Astrocyte (in vitro differentiated cells and primary cell): Measurements from ENCODE around the gene ASB4. TPM values are rescaled to one million over a fixed set of nuclear protein-coding genes. Genes with fewer than 3 reads are reported as not detected.
A peak's percentile ranks its signal among the peaks of the same experiment; 100 is the strongest.

Experiments
- DNase-seq: peaks from one replicate; pipeline ENCODE4 v3.0.0-alpha.2; 2010; ENCODE audit warnings: low read depth
- FAIRE-seq: peaks from 2 replicates; lab custom pipeline; 2011; peaks lifted over from hg19 to GRCh38; lab: Jason Lieb, UNC
- H2AFZ ChIP-seq: 2 replicates; pipeline ENCODE4 v1.6.0; 2012; ENCODE audit warnings: low read depth, low read length, inconsistent platforms
- H3K27ac ChIP-seq: 2 replicates; pipeline ENCODE4 v1.5.1; 2011; ENCODE audit warnings: low read depth, low read length, inconsistent platforms
- H3K27me3 ChIP-seq: 2 replicates; pipeline ENCODE4 v1.6.0; 2011; ENCODE audit warnings: low read length, inconsistent platforms; ENCODE audit not compliant: insufficient read depth
- H3K36me3 ChIP-seq: 2 replicates; pipeline ENCODE4 v1.5.1; 2011; ENCODE audit warnings: low read length, inconsistent platforms; ENCODE audit not compliant: insufficient read depth
- H3K4me1 ChIP-seq: 2 replicates; pipeline ENCODE4 v1.5.1; 2011; ENCODE audit warnings: low read length, inconsistent platforms; ENCODE audit not compliant: insufficient read depth
- H3K4me2 ChIP-seq: 2 replicates; pipeline ENCODE4 v1.6.0; 2012; ENCODE audit warnings: low read length, inconsistent platforms
- H3K4me3 ChIP-seq: 2 replicates; pipeline ENCODE4 v1.5.1; 2011; ENCODE audit warnings: low read depth, mild to moderate bottlenecking, low read length, inconsistent platforms; ENCODE audit not compliant: insufficient read depth
- H3K79me2 ChIP-seq: 2 replicates; pipeline ENCODE4 v1.6.0; 2012; ENCODE audit warnings: mild to moderate bottlenecking, low read length, inconsistent platforms; ENCODE audit not compliant: insufficient read depth
- H3K9ac ChIP-seq: 2 replicates; pipeline ENCODE4 v1.6.0; 2012; ENCODE audit warnings: mild to moderate bottlenecking, low read length, inconsistent platforms
- H3K9me3 ChIP-seq: 2 replicates; pipeline ENCODE4 v1.5.1; 2012; ENCODE audit warnings: low read depth, mild to moderate bottlenecking, low read length, inconsistent platforms; ENCODE audit not compliant: insufficient read depth
- H4K20me1 ChIP-seq: 2 replicates; pipeline ENCODE4 v1.6.0; 2012; ENCODE audit warnings: low read length, inconsistent platforms; ENCODE audit not compliant: insufficient read depth
- H3K27ac Mint-ChIP-seq: one replicate; pipeline ENCODE4 v1.8.0; 2021; ENCODE audit warnings: mild to moderate bottlenecking, mixed read lengths; ENCODE audit not compliant: unreplicated experiment
- H3K27me3 Mint-ChIP-seq: one replicate; pipeline ENCODE4 v1.8.0; 2021; ENCODE audit warnings: low read depth, mixed read lengths; ENCODE audit not compliant: unreplicated experiment
- H3K36me3 Mint-ChIP-seq: one replicate; pipeline ENCODE4 v1.8.0; 2021; ENCODE audit warnings: low read depth, mixed read lengths; ENCODE audit not compliant: unreplicated experiment
- H3K4me1 Mint-ChIP-seq: one replicate; pipeline ENCODE4 v1.8.0; 2021; ENCODE audit warnings: low read depth, mixed read lengths; ENCODE audit not compliant: unreplicated experiment
- H3K4me3 Mint-ChIP-seq: one replicate; pipeline ENCODE4 v1.8.0; 2021; ENCODE audit warnings: mild to moderate bottlenecking, moderate library complexity, mixed read lengths; ENCODE audit not compliant: unreplicated experiment
- H3K9me3 Mint-ChIP-seq: one replicate; pipeline ENCODE4 v1.8.0; 2021; ENCODE audit warnings: mild to moderate bottlenecking, mixed read lengths; ENCODE audit not compliant: unreplicated experiment
- EZH2 ChIP-seq: IDR thresholded peaks from 2 replicates; pipeline ENCODE4 v1.6.1; 2012; ENCODE audit warnings: mild to moderate bottlenecking, low read length, inconsistent platforms; ENCODE audit not compliant: insufficient read depth
- total RNA-seq: library from RNA; stranded (reverse); gene quantifications from 2 replicates; pipeline ENCODE4 v1.2.1, GENCODE V29; 2021
- TF ChIP-seq, protein P1 (sequence below): IDR thresholded peaks from 2 replicates; pipeline ENCODE4 v1.5.1; 2011; ENCODE audit warnings: low read depth, mild to moderate bottlenecking, inconsistent platforms, low read length, moderate library complexity; ENCODE audit not compliant: insufficient read depth

Gene ASB4
- total RNA-seq, 1 donor from 2014 or later = not detected

DNA sequence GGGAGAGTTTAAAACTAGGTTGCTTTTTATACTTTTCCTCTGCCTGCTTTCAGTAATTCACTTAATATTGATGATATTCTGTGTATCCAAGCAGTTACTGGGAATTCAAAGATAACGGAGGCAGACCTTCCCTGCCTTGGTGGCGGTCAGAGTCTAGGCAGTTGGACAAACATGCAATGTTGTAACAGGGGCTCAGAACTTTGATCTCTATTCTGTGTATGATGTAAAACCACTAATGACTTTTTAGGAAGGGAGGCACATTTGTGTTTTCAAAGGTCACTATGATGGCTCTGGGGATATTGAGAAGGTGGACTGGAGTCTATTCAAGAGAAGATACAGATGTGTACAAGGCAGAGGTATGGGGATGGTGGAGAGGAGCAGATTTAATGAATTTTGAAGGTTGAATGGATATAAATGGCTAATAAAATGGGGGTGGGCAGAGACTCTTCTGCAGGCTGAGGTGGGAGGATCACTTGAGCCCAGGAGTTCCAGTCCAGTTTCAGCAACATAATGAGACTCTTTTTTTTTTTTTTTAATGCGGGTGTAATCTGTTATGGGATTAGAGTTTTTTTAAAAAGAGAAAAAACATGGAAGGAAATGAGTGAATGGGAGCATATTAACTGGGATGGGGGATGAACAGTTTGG is 45.2 kb upstream of the ASB4 start:
- Mint-ChIP-seq H3K27ac (peak overlapping the region; percentile 85), H3K9me3 (no peaks in the 10 kb centered on the region)
- no peak for DNase-seq

DNA sequence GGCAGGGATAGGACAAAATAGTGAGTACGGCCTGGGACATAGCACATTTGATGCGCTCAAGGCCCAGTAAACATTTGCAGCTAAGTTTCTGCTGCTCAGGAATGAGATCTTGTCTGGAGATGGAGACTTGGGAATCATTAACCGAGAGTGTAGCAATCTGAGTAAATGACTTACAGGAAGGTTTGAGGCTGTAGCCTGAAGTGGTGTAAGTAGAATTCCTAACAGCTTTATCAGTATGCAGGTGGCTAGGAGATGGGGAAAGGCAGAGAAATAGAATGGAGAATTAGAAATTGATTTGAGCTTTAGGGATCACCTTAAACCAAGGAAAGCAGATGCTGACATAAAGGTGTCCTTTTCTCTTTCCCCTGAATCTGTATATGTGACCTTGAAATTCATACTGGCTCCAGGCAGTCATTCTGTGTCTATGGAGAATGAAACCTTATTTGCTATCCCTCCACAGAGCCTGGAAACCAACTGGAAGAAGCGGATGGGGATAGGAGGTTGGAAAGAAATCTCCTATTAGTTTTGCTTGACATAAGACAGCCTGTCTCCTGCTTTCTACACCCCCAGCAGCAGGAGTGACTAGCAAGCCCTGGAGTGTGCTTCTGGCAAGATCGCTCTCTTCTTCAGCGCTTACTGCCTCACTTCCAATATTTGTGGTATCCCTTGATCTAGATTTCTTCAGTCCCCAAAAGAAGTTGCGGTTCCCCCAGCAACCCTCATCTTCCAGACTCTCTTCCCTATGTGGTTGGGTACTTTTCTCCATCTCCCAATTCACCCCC is 44.5 kb upstream of the ASB4 start:
- no peaks in the 10 kb centered on the region for H3K9me3 ChIP-seq
- no peak overlapping the region for H3K4me3 ChIP-seq
- Mint-ChIP-seq H3K4me3 (no peak overlapping the region), H3K27me3 (peaks cover 4% of the 10 kb centered on the region), H3K4me1 (peaks cover 17% of the 10 kb centered on the region), H3K9me3 (no peaks in the 10 kb centered on the region), H3K36me3 (no peaks in the 10 kb centered on the region), H3K27ac (peak overlapping the region; percentile 85)
- H3K36me3 ChIP-seq = no peaks in the 10 kb centered on the region
- TF ChIP-seq, protein P1, sequence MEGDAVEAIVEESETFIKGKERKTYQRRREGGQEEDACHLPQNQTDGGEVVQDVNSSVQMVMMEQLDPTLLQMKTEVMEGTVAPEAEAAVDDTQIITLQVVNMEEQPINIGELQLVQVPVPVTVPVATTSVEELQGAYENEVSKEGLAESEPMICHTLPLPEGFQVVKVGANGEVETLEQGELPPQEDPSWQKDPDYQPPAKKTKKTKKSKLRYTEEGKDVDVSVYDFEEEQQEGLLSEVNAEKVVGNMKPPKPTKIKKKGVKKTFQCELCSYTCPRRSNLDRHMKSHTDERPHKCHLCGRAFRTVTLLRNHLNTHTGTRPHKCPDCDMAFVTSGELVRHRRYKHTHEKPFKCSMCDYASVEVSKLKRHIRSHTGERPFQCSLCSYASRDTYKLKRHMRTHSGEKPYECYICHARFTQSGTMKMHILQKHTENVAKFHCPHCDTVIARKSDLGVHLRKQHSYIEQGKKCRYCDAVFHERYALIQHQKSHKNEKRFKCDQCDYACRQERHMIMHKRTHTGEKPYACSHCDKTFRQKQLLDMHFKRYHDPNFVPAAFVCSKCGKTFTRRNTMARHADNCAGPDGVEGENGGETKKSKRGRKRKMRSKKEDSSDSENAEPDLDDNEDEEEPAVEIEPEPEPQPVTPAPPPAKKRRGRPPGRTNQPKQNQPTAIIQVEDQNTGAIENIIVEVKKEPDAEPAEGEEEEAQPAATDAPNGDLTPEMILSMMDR = no peak
- no peak for TF ChIP-seq EZH2
- DNase-seq (peak; percentile 52), FAIRE-seq (no peak)
- H4K20me1 ChIP-seq = no peaks in the 10 kb centered on the region
- H3K27me3 ChIP-seq = no peaks in the 10 kb centered on the region
- no peak overlapping the region for H2AFZ ChIP-seq
- H3K27ac ChIP-seq = no peak overlapping the region
- H3K4me1 ChIP-seq = no peaks in the 10 kb centered on the region
- no peak overlapping the region for H3K4me2 ChIP-seq
- H3K79me2 ChIP-seq = no peaks in the 10 kb centered on the region
- H3K9ac ChIP-seq = no peak overlapping the region

More for the DNA sequence above, 45.2 kb upstream of the ASB4 start:
- H3K4me3 ChIP-seq = no peak overlapping the region
- no peaks in the 10 kb centered on the region for H3K27me3 ChIP-seq
- H3K4me2 ChIP-seq = no peak overlapping the region
- Mint-ChIP-seq H3K36me3 (no peaks in the 10 kb centered on the region), H3K4me3 (no peak overlapping the region), H3K27me3 (peaks cover 4% of the 10 kb centered on the region), H3K4me1 (peaks cover 18% of the 10 kb centered on the region)
- TF ChIP-seq EZH2 = no peak
- H3K27ac ChIP-seq = no peak overlapping the region
- H3K36me3 ChIP-seq = no peaks in the 10 kb centered on the region
- H3K9me3 ChIP-seq = no peaks in the 10 kb centered on the region
- H3K9ac ChIP-seq = no peak overlapping the region
- no peaks in the 10 kb centered on the region for H3K79me2 ChIP-seq
- H3K4me1 ChIP-seq = no peaks in the 10 kb centered on the region
- no peaks in the 10 kb centered on the region for H4K20me1 ChIP-seq
- FAIRE-seq = no peak
- no peak overlapping the region for H2AFZ ChIP-seq

DNA sequence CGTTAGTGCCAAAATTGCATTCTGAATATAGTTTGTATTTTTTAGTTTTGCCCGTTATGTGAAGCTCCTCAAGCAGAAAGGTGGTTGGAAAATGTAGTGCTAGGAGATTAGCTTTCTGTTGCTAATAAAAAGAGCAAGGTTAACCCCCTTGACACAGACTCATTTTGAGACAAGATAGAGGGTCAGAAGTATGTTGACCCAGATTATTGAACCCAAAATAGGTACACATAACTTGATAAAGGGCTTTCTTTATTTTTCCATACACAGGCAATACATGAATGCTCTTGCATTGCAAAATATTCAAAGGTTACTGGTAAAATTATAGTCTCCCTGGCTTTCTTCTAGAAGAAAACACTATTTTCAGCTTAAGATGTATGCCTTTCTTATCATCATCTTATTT is 40.9 kb upstream of the ASB4 start:
- H3K9ac ChIP-seq = no peak overlapping the region
- no peak overlapping the region for H3K4me3 ChIP-seq
- TF ChIP-seq, protein P1 = no peak
- no peak for TF ChIP-seq EZH2
- FAIRE-seq (no peak), DNase-seq (no peak)
- H3K79me2 ChIP-seq = no peaks in the 10 kb centered on the region
- H2AFZ ChIP-seq = no peak overlapping the region
- Mint-ChIP-seq H3K4me3 (no peak overlapping the region), H3K27me3 (peaks cover 4% of the 10 kb centered on the region), H3K36me3 (no peaks in the 10 kb centered on the region), H3K27ac (no peak overlapping the region), H3K9me3 (no peaks in the 10 kb centered on the region), H3K4me1 (peaks cover 17% of the 10 kb centered on the region)
- H3K36me3 ChIP-seq = no peaks in the 10 kb centered on the region
- no peaks in the 10 kb centered on the region for H4K20me1 ChIP-seq
- H3K9me3 ChIP-seq = no peaks in the 10 kb centered on the region
- H3K27ac ChIP-seq = no peak overlapping the region
- H3K4me2 ChIP-seq = no peak overlapping the region
- H3K27me3 ChIP-seq = no peaks in the 10 kb centered on the region
- no peaks in the 10 kb centered on the region for H3K4me1 ChIP-seq
